ENCODE results near the gene ZNF569.

DNA sequence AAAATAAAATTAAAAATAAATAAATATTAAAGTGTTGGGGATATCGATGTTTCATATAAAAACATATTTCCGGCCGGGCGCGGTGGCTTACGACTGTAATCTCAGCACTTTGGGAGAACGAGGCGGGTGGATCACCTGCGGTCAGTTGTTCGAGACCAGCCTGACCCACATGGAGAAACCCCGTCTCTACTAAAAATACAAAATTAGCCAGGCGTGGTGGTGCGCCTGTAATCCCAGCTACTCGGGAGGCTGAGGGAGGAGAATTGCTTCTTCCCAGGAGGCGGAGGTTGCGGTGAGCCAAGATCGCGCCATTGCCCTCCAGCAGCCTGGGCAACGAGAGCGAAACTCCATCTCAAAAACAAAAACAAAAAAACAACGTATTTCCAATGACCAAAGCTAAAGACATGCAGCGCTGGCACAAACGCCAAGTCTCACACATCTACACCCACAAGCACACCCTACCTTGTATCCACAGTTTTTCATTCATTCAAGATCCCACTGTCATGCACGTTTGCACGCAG, 907 bp downstream of the ZNF569 start:
- no peak for TF ChIP-seq POLR2AphosphoS5 (IDR thresholded peaks at IDR 0.05; ENCODE audit: insufficient read depth in 1 of 2, low read depth in 1 of 2)
- TF ChIP-seq, protein P1, sequence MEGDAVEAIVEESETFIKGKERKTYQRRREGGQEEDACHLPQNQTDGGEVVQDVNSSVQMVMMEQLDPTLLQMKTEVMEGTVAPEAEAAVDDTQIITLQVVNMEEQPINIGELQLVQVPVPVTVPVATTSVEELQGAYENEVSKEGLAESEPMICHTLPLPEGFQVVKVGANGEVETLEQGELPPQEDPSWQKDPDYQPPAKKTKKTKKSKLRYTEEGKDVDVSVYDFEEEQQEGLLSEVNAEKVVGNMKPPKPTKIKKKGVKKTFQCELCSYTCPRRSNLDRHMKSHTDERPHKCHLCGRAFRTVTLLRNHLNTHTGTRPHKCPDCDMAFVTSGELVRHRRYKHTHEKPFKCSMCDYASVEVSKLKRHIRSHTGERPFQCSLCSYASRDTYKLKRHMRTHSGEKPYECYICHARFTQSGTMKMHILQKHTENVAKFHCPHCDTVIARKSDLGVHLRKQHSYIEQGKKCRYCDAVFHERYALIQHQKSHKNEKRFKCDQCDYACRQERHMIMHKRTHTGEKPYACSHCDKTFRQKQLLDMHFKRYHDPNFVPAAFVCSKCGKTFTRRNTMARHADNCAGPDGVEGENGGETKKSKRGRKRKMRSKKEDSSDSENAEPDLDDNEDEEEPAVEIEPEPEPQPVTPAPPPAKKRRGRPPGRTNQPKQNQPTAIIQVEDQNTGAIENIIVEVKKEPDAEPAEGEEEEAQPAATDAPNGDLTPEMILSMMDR (IDR thresholded peaks at IDR 0.05), result no peak
